ENCODE data around the gene PHACTR4.

DNA sequence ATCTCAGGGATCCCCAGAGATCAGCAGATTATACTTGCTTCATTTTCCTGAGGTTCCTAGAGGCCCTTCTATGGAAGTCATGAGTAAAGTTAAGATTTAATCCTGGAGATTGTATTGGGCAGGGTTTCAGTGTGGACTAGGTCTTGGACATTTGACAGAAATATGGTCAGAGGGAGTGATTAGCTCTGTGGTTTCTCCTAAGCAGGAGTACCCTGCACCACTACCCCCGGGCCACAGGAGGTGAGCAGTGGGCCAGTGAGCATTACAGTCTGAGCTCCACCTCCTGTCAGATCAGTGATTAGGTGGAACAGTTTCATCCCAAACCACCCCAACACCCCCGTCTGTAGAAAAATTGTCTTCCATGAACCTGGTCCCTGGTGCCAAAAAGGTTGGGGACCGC lies 43.2 kb downstream of the PHACTR4 start:
- no peak for TF ChIP-seq POLR2A (IDR thresholded peaks at IDR 0.05)
- TF ChIP-seq, protein P1, sequence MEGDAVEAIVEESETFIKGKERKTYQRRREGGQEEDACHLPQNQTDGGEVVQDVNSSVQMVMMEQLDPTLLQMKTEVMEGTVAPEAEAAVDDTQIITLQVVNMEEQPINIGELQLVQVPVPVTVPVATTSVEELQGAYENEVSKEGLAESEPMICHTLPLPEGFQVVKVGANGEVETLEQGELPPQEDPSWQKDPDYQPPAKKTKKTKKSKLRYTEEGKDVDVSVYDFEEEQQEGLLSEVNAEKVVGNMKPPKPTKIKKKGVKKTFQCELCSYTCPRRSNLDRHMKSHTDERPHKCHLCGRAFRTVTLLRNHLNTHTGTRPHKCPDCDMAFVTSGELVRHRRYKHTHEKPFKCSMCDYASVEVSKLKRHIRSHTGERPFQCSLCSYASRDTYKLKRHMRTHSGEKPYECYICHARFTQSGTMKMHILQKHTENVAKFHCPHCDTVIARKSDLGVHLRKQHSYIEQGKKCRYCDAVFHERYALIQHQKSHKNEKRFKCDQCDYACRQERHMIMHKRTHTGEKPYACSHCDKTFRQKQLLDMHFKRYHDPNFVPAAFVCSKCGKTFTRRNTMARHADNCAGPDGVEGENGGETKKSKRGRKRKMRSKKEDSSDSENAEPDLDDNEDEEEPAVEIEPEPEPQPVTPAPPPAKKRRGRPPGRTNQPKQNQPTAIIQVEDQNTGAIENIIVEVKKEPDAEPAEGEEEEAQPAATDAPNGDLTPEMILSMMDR (IDR thresholded peaks at IDR 0.05) = no peak

Data from adrenal gland (tissue), 5 donors.